Neural cell (in vitro differentiated cells): ENCODE measurements around the gene ABCA2. TPM values are rescaled to one million over a fixed set of nuclear protein-coding genes. Genes with fewer than 3 reads are reported as not detected.

Source experiments
- H2AFZ ChIP-seq: fragments of 200-600, 300-800 bp; sonication (generic), shearing (Covaris generic); 2 replicates; pipeline ENCODE4 v1.6.0; 2014; ENCODE audit warnings: low read depth, mild to moderate bottlenecking, antibody characterized with exemption, low read length, moderate library complexity
- H3F3A ChIP-seq: fragments of 200-600 bp; shearing (Covaris generic); 2 replicates; pipeline ENCODE4 v1.6.1; 2016; ENCODE audit warnings: mild to moderate bottlenecking, moderate library complexity, mixed read lengths, antibody characterized with exemption, low read length; ENCODE audit not compliant: insufficient read depth, poor library complexity, severe bottlenecking
- H3K27ac ChIP-seq: fragments of 200-600, 300-800 bp; sonication (generic), shearing (Covaris generic); 2 replicates; pipeline ENCODE4 v1.5.1; 2014; ENCODE audit warnings: mild to moderate bottlenecking, low read length, moderate library complexity
- H3K27me3 ChIP-seq: fragments of 300-800, 200-600 bp; sonication (generic), shearing (Covaris generic); 2 replicates; pipeline ENCODE4 v1.6.0; 2014; ENCODE audit warnings: mild to moderate bottlenecking, low read depth, low read length, moderate library complexity; ENCODE audit not compliant: insufficient read depth
- H3K36me3 ChIP-seq: fragments of 300-800, 200-600 bp; sonication (generic), shearing (Covaris generic); 2 replicates; pipeline ENCODE4 v1.5.1; 2014; ENCODE audit warnings: mild to moderate bottlenecking, antibody characterized with exemption, low read length, moderate library complexity; ENCODE audit not compliant: insufficient read depth
- H3K4me2 ChIP-seq: fragments of 300-800, 200-600 bp; sonication (generic), shearing (Covaris generic); 2 replicates; pipeline ENCODE4 v1.6.0; 2014; ENCODE audit warnings: mild to moderate bottlenecking, low read length
- H3K4me3 ChIP-seq: fragments of 300-800, 200-600 bp; sonication (generic), shearing (Covaris generic); 2 replicates; pipeline ENCODE4 v1.5.1; 2014; ENCODE audit warnings: mild to moderate bottlenecking, low read length, moderate library complexity
- H3K79me2 ChIP-seq: fragments of 200-600 bp; shearing (Covaris generic); replicated peaks from 2 replicates; pipeline ENCODE4 v1.6.0; 2014; ENCODE audit warnings: mild to moderate bottlenecking, low read length, moderate library complexity; ENCODE audit not compliant: insufficient read depth
- H3K9ac ChIP-seq: fragments of 300-800, 200-600 bp; sonication (generic), shearing (Covaris generic); 2 replicates; pipeline ENCODE4 v1.6.1; 2016; ENCODE audit warnings: mild to moderate bottlenecking, low read length, mixed read lengths
- H3K9me2 ChIP-seq: fragments of 200-600 bp; shearing (Covaris generic); 2 replicates; pipeline ENCODE4 v1.6.1; 2016; ENCODE audit warnings: mild to moderate bottlenecking, low read length, mixed read lengths; ENCODE audit not compliant: insufficient read depth
- H3K9me3 ChIP-seq: fragments of 200-600, 300-800 bp; sonication (generic), shearing (Covaris generic); 2 replicates; pipeline ENCODE4 v1.6.1; 2016; ENCODE audit warnings: mild to moderate bottlenecking, mixed run types, low read length, moderate library complexity, mixed read lengths
- H4K20me1 ChIP-seq: fragments of 200-600 bp; shearing (Covaris generic); 2 replicates; pipeline ENCODE4 v1.6.1; 2016; ENCODE audit warnings: mild to moderate bottlenecking, mixed run types; ENCODE audit not compliant: insufficient read depth
- EP300 ChIP-seq: fragments of 450-650 bp; conservative IDR thresholded peaks from 2 replicates; pipeline ENCODE4 v1.6.1; 2014; ENCODE audit warnings: antibody characterized with exemption, mild to moderate bottlenecking, moderate library complexity; ENCODE audit not compliant: poor library complexity, severe bottlenecking
- EZH2 ChIP-seq: fragments of 200-600, 300-800 bp; shearing (Covaris generic), sonication (generic); IDR thresholded peaks from 2 replicates; pipeline ENCODE4 v1.6.1; 2014; ENCODE audit warnings: antibody characterized with exemption, low read length, borderline replicate concordance, mild to moderate bottlenecking; ENCODE audit not compliant: insufficient read depth, poor library complexity, severe bottlenecking
- MXI1 ChIP-seq: fragments of 450-650 bp; conservative IDR thresholded peaks from 2 replicates; pipeline ENCODE4 v1.6.1; 2014; ENCODE audit warnings: antibody characterized with exemption, mild to moderate bottlenecking; ENCODE audit not compliant: poor library complexity, severe bottlenecking
- POLR2AphosphoS5 ChIP-seq: IDR thresholded peaks from 2 replicates; pipeline ENCODE4 v1.6.1; 2012
- RAD21 ChIP-seq: fragments of 450-650 bp; conservative IDR thresholded peaks from 2 replicates; pipeline ENCODE4 v1.6.1; 2014; ENCODE audit warnings: antibody characterized with exemption, mild to moderate bottlenecking, moderate library complexity
- SMC3 ChIP-seq: fragments of 450-650 bp; conservative IDR thresholded peaks from 2 replicates; pipeline ENCODE4 v1.6.1; 2014; ENCODE audit warnings: antibody characterized with exemption, mild to moderate bottlenecking, moderate library complexity; ENCODE audit not compliant: poor library complexity
- TAF1 ChIP-seq: IDR thresholded peaks from 2 replicates; pipeline ENCODE4 v1.6.1; 2012; ENCODE audit warnings: low read depth
- polyA plus RNA-seq: library from polyadenylated mRNA; depleted of rRNA; stranded (reverse); fragments of >200 nt; gene quantifications from 2 replicates; pipeline ENCODE4 v1.2.3, GENCODE V29; 2014
- TF ChIP-seq, protein P1 (sequence below): fragments of 450-650 bp; IDR thresholded peaks from 2 replicates; pipeline ENCODE4 v1.5.1; 2014; ENCODE audit warnings: antibody characterized with exemption, mild to moderate bottlenecking, moderate library complexity; ENCODE audit not compliant: poor library complexity, severe bottlenecking
- TF ChIP-seq, protein P2 (sequence below): IDR thresholded peaks from 2 replicates; pipeline ENCODE4 v1.6.1; 2012; ENCODE audit warnings: borderline replicate concordance

The ABCA2 gene
- polyA plus RNA-seq, 1 donor from 2014 or later: 30.6 TPM

- H3K36me3 ChIP-seq: no peaks in the 10 kb centered on the region
- no peak overlapping the region for H3K4me3 ChIP-seq
- H3K79me2 ChIP-seq: no peaks in the 10 kb centered on the region
- H3F3A ChIP-seq: no peaks in the 10 kb centered on the region
- H3K27ac ChIP-seq: no peak overlapping the region
- H3K4me2 ChIP-seq: no peak overlapping the region
- TF ChIP-seq POLR2AphosphoS5 (no peak), EP300 (no peak), EZH2 (no peak), TAF1 (no peak), SMC3 (no peak), MXI1 (no peak), RAD21 (no peak)
- TF ChIP-seq, protein P1, sequence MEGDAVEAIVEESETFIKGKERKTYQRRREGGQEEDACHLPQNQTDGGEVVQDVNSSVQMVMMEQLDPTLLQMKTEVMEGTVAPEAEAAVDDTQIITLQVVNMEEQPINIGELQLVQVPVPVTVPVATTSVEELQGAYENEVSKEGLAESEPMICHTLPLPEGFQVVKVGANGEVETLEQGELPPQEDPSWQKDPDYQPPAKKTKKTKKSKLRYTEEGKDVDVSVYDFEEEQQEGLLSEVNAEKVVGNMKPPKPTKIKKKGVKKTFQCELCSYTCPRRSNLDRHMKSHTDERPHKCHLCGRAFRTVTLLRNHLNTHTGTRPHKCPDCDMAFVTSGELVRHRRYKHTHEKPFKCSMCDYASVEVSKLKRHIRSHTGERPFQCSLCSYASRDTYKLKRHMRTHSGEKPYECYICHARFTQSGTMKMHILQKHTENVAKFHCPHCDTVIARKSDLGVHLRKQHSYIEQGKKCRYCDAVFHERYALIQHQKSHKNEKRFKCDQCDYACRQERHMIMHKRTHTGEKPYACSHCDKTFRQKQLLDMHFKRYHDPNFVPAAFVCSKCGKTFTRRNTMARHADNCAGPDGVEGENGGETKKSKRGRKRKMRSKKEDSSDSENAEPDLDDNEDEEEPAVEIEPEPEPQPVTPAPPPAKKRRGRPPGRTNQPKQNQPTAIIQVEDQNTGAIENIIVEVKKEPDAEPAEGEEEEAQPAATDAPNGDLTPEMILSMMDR: no peak
- TF ChIP-seq, protein P2, sequence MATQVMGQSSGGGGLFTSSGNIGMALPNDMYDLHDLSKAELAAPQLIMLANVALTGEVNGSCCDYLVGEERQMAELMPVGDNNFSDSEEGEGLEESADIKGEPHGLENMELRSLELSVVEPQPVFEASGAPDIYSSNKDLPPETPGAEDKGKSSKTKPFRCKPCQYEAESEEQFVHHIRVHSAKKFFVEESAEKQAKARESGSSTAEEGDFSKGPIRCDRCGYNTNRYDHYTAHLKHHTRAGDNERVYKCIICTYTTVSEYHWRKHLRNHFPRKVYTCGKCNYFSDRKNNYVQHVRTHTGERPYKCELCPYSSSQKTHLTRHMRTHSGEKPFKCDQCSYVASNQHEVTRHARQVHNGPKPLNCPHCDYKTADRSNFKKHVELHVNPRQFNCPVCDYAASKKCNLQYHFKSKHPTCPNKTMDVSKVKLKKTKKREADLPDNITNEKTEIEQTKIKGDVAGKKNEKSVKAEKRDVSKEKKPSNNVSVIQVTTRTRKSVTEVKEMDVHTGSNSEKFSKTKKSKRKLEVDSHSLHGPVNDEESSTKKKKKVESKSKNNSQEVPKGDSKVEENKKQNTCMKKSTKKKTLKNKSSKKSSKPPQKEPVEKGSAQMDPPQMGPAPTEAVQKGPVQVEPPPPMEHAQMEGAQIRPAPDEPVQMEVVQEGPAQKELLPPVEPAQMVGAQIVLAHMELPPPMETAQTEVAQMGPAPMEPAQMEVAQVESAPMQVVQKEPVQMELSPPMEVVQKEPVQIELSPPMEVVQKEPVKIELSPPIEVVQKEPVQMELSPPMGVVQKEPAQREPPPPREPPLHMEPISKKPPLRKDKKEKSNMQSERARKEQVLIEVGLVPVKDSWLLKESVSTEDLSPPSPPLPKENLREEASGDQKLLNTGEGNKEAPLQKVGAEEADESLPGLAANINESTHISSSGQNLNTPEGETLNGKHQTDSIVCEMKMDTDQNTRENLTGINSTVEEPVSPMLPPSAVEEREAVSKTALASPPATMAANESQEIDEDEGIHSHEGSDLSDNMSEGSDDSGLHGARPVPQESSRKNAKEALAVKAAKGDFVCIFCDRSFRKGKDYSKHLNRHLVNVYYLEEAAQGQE: no peak
- no peak overlapping the region for H3K9ac ChIP-seq
- no peaks in the 10 kb centered on the region for H3K27me3 ChIP-seq
- no peaks in the 10 kb centered on the region for H4K20me1 ChIP-seq
- no peaks in the 10 kb centered on the region for H3K9me2 ChIP-seq
- H2AFZ ChIP-seq: no peak overlapping the region
- no peaks in the 10 kb centered on the region for H3K9me3 ChIP-seq
These were observed 20.8 kb downstream of the ABCA2 start for GRCh38 chr9:137007108-137007815.

DNA sequence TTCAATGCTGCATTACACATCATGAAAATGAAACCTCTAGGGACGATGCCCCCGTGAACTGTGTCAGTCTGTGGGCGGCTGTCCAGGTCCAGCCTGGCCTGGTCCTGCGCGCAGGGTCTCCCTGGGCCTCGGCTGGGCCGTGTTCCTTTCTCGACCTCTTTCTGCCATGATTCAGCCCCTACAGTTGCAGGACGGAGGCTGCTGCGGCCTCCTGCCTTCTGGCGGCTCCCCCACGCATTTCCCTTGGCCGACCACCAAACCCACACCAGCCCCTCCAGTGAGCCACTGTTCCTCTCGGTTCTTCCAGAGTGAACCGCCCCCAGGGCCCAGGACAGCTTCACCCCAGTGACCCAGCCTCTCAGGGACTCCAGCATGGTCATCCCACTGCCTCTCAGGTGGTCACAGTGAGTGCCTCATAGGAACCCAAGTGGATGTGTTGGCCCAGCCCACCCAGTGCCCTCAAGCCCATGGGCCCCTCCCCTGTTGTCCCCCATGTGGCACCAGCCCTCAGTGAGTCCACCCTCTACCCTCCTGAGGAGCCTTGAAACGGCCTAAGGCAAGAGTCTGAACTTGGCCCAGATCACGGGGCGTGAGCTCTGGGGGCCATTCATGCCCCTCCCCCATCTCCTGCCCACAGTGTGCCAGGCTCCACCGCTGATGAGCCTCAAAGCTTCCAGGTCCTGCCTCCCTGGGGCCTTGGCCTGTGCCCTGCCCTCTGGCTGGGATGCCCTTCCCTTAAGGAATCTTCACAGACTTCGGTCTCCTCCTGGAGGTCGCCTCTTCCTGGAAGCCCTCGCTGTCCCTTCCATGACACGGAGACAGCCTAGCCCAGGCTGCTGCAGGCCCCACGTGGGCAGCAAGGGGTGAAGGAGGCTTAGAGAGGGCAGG lies 21.7 kb downstream of the ABCA2 start:
- H3K4me2 ChIP-seq: no peak overlapping the region
- no peaks in the 10 kb centered on the region for H3K36me3 ChIP-seq
- no peak overlapping the region for H2AFZ ChIP-seq
- H3K79me2 ChIP-seq: no peaks in the 10 kb centered on the region
- no peaks in the 10 kb centered on the region for H3F3A ChIP-seq
- TF ChIP-seq EP300 (no peak), MXI1 (no peak), TAF1 (no peak), POLR2AphosphoS5 (no peak), EZH2 (no peak), SMC3 (no peak), RAD21 (no peak)
- TF ChIP-seq, protein P1: no peak
- TF ChIP-seq, protein P2: no peak
- H3K9ac ChIP-seq: no peak overlapping the region
- no peaks in the 10 kb centered on the region for H4K20me1 ChIP-seq
- H3K9me2 ChIP-seq: no peaks in the 10 kb centered on the region
- no peak overlapping the region for H3K4me3 ChIP-seq
- no peaks in the 10 kb centered on the region for H3K27me3 ChIP-seq
- H3K9me3 ChIP-seq: no peaks in the 10 kb centered on the region
- H3K27ac ChIP-seq: no peak overlapping the region
